NCI-H2029 treated with DMSO at 0.1 percent for 48 hours (cell line): ENCODE data around the gene SNED1.

ENCODE experiments used
- DNase-seq: peaks from one replicate; lab custom pipeline; 2025; lab: John Stamatoyannopoulos, UW

Gene SNED1

GRCh38 chr2:241108271-241109209, 110.1 kb downstream of the SNED1 start:
- DNase-seq = no peak

- no peak for DNase-seq
These were observed 111.0 kb downstream of the SNED1 start for GRCh38 chr2:241109210-241110088.

- DNase-seq = no peak
These were observed 111.7 kb downstream of the SNED1 start for GRCh38 chr2:241110089-241110606.

GRCh38 chr2:241110607-241111439, 112.4 kb downstream of the SNED1 start:
- no peak for DNase-seq

- no peak for DNase-seq
These were observed 113.0 kb downstream of the SNED1 start for GRCh38 chr2:241111440-241111805.

- DNase-seq = no peak
These were observed 113.6 kb downstream of the SNED1 start for GRCh38 chr2:241112046-241112445.

- no peak for DNase-seq
These were observed 114.2 kb downstream of the SNED1 start for GRCh38 chr2:241112592-241112991.

- DNase-seq = no peak
These were observed 116.4 kb downstream of the SNED1 start for GRCh38 chr2:241114836-241115235.

GRCh38 chr2:241115361-241115760, 116.9 kb downstream of the SNED1 start:
- DNase-seq = no peak

- DNase-seq = no peak
These were observed 118.5 kb downstream of the SNED1 start for GRCh38 chr2:241116606-241117560.

GRCh38 chr2:241118737-241119505, 120.5 kb downstream of the SNED1 start:
- no peak for DNase-seq

GRCh38 chr2:241120440-241120839, 122.0 kb downstream of the SNED1 start:
- DNase-seq = no peak

- no peak for DNase-seq
These were observed 122.6 kb downstream of the SNED1 start for GRCh38 chr2:241121008-241121407.

- DNase-seq = no peak
These were observed 124.1 kb downstream of the SNED1 start for GRCh38 chr2:241122376-241123002.

GRCh38 chr2:241123816-241124536, 125.6 kb downstream of the SNED1 start:
- DNase-seq = no peak

GRCh38 chr2:241125626-241126025, 127.2 kb downstream of the SNED1 start:
- DNase-seq = no peak

- DNase-seq = no peak
These were observed 127.8 kb downstream of the SNED1 start for GRCh38 chr2:241126201-241126611.

- no peak for DNase-seq
These were observed 128.4 kb downstream of the SNED1 start for GRCh38 chr2:241126771-241127202.

GRCh38 chr2:241128266-241128665, 129.8 kb downstream of the SNED1 start:
- DNase-seq = no peak
